HG03571 (cell line): ENCODE measurements around the gene OSBPL7.
"Not testable (repeated sequence)": the region's sequence is repeated elsewhere in the genome, so short reads cannot be mapped to it uniquely, and the experiment has no call there.

Experiments
- ATAC-seq: cut with Tn5 transposase; IDR thresholded peaks from one replicate; pipeline ENCODE4 v1.9.1; 2021; ENCODE audit not compliant: unreplicated experiment

The OSBPL7 gene

GRCh38 chr17:47774987-47775580, 46.5 kb downstream of the OSBPL7 start:
- no peak for ATAC-seq

DNA sequence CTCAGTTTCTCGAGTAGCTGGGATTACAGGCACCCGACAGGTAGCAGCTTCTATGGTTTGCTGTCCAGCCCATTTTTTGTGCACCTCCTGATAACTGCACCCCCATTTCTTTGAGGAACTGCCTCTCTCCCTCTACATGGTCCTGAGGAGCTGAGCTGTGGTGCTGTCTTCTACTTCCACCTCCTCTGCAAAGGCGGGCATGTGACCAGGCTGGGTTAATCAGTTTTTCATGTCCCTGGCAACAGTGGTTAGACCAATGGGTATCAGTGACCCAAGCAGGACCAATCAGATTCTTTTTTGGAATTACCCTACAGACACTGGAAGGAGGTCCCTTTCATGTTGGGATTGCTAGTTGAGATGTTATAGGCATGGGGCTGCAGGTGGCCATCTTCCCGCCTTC, 47.3 kb downstream of the OSBPL7 start:
- ATAC-seq: no peak

- not testable (repeated sequence) for ATAC-seq
Observed at GRCh38 chr17:47773649-47774048, 47.9 kb downstream of the OSBPL7 start.

DNA sequence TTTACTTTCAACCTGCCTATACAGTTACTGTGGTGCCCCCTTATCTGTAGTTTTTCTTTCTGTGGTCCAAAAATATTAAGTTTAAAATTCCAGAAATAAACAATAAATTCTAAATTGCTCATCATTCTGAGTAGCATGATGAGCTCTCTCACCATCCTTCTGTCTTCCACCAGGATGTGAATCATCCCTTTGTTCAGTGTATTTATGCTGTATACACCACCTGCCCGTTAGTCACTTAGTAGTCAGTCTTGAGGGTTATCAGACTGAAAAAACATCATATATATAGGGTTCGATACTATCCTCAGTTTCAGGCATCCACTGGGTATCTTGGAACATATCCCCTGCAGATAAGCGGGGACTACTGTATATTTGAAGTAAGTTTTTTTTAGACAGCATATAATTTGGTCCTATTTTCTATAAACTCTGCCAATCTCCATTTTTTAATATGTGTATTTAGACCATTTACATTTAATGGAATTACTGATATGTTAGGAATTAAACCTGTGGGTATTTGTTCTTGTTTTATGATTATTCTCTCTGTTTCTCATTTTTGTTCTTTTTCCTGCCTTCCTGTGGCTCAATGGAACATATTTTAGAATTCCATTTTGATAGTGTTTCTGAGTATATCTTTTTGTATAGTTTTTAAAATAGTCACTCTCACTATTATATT, 57.5 kb downstream of the OSBPL7 start:
- ATAC-seq: no peak

- no peak for ATAC-seq
Observed at GRCh38 chr17:47762728-47763127, 58.9 kb downstream of the OSBPL7 start.

- no peak for ATAC-seq
Observed at GRCh38 chr17:47760409-47761140, 61.0 kb downstream of the OSBPL7 start.

DNA sequence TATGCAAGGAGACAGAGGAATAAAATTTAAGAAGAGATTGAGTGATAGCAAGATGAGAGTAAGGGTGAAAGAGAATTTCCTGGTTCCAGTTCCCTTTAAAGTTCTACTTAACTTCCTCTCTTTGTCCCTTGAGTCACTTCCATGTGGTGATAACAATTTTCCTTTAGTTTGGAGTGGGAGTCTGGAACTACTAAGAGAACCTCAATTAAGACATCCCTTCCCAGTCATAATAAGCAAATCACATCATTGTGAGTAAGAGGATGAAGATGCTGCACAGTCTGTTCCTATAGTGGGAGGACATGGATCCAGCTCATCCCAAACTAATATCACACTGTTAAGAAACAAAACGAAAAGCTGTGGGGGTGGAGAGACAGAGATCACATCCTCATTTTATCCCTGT, 64.2 kb downstream of the OSBPL7 start:
- no peak for ATAC-seq
